NCI-H2227 (cell line): ENCODE data around the gene RASSF8.

Source experiments
- DNase-seq: peaks from one replicate; lab custom pipeline; 2025; ENCODE audit not compliant: unreplicated experiment; lab: John Stamatoyannopoulos, UW

RASSF8 gene

GRCh38 chr12:26122681-26123481 is 164.4 kb downstream of the RASSF8 start:
- no peak for DNase-seq

DNA sequence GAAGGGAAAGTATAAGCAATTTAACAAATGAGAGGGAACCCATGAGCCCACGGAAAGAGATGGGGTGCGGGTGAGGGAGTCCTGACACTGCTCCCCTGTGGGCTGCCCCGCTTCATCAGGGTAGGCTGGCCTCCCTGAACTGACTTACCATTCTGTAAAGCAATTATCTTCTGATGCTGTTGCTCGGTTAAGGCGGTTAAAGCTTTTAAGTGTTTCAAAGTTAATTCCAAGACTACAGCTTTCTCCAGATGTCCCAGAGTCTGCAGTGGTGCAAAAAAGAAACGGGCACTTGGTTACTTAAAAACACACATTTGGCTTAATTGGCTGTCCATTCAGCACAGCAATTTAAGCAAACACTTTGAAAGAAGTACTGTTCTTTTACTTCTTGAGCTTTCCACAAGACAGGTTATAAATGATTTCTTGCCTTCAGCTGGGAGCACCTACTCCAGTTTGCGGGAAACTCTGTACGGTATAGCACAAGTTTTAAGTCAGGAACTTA is 165.0 kb downstream of the RASSF8 start:
- no peak for DNase-seq

GRCh38 chr12:26124446-26125399 is 166.2 kb downstream of the RASSF8 start, which contains the start of gene BHLHE41:
Gene BHLHE41 (minus strand): TSS chr12:26125037. CDS start chr12:26124779, 258 bp downstream.
- DNase-seq: no peak

DNA sequence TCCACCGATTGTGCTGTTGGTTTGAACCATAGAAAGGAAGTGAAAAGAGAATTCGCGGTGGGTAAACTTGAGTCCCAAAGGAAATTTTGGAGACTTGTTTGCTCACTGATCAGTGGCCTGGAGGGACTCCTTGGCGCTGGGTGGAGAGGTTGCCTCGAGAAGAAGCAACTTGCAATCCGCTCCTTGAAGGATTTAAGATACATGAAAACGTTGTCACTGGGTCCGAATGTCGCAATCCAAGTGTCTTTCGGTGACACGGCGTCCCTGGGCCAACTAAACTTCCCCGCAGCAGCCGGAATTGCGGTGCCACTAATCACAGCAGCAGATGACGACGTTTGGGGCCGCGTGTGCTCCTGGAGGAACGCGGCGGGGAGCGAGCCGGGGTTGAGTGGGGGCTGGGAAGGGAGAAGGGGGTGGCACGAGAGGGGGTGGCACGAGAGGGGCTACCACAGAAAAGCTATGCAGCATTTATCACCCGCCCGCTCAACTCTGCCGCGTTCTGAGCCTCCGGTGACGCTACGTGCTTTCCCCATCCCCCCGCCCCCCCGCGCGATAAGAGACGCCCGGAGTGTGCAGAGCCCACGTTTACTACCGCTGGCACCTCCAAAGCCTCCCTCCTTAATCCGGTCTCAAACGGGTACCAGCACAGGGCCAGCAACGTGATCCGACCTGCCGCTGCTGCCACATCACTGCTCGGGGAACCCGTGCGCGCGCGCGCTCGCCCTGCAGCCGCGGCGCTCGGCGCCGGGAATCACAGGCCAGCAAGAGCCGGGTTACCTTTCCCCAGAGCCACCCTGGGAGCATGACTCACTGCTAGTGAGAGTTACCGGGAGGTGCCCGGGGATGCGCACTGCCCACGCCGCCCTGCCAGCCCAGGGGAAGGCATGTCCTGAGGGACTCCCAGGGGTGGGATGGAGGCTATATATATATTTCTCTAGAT is 167.2 kb downstream of the RASSF8 start:
- peak; percentile 17 for DNase-seq

- DNase-seq: peak; percentile 62
Observed at GRCh38 chr12:26126340-26127284, 168.1 kb downstream of the RASSF8 start.

- no peak for DNase-seq
Observed at GRCh38 chr12:26127404-26127803, 168.9 kb downstream of the RASSF8 start.

DNA sequence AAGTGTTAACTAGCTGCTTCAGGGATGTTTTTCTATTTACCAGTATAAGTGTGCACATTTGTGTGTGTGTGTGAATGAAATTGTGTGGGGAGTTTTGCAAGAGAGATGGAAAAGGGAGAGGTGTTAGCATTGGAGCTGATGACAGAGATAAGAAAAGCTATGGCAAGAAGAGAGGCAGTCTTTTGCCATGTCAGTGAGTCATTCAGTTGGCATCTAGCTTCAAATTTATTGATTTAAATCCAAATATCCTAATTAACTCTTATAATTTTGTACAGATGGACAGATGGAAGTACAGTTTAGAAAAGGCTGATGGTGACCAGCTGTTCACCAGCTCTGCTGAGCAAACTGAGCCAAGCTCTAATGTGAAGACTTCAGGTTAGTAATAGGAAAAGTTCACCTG is 169.7 kb downstream of the RASSF8 start:
- DNase-seq: no peak
